Astrocyte of the spinal cord (primary cell): ENCODE measurements around the gene S100A5.

ENCODE experiments used
- DNase-seq: peaks from one replicate; pipeline ENCODE4 v3.0.0; 2011; ENCODE audit warnings: low read depth, low spot score
- H3K4me3 ChIP-seq: 2 replicates; pipeline ENCODE4 v1.5.1; 2011; ENCODE audit warnings: low read depth, mild to moderate bottlenecking, low read length, moderate library complexity
- CTCF ChIP-seq: IDR thresholded peaks from 2 replicates; pipeline ENCODE4 v1.5.1; 2012; ENCODE audit warnings: low read depth, mild to moderate bottlenecking, low read length, inconsistent platforms
- in situ Hi-C: cut with HindIII; loops from 2 replicates; pipeline ENCODE4 v1.10.0; 2017; ENCODE audit warnings: low sequenced_read_pairs

The S100A5 gene

DNA sequence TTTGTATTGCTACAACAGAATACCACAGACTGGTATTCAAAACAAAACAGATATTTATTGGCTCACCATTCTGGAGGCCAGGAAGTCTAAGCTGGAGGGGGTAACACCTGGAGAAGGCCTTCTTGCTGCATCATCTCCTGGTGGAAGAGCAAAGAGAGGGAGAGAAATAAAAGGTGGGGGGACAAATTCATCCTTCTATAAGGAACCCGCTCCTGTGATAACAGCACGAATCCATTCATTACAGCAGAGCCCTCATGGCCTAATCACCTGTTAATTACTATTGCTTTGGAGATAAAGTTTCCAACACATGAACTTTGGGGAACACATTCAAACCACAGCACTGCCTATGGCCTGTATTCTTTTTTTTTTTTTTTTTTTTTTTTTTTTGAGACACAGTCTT, 19.5 kb upstream of the S100A5 start:
- no peak overlapping the region for H3K4me3 ChIP-seq
- in situ Hi-C loops: no loop called here
- no peak for TF ChIP-seq CTCF
- no peak for DNase-seq

GRCh38 chr1:153557877-153558276, 17.1 kb upstream of the S100A5 start:
- no peak for DNase-seq
- TF ChIP-seq CTCF: no peak
- in situ Hi-C loops: no loop called here
- no peak overlapping the region for H3K4me3 ChIP-seq

DNA sequence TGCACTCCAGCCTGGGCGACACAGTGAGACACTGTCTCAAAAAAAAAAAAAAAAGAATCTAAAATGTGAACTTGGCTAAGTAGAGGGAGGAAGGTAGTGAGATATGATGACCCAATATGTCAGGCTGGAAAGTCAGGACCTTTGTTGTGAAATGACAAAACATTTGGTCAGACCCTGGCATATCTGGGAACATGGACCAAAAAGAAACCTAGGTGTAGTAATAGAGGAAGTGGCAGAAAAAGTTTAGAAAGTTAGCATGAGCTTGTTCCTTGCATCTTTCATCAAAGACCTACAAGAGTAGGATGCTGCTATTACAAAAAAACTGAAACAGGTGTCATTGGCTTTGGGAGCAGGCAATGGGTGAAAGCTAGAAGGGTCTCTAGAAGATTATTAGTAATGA, 15.6 kb upstream of the S100A5 start:
- no peak for DNase-seq
- H3K4me3 ChIP-seq: no peak overlapping the region
- in situ Hi-C loops: no loop called here
- no peak for TF ChIP-seq CTCF

DNA sequence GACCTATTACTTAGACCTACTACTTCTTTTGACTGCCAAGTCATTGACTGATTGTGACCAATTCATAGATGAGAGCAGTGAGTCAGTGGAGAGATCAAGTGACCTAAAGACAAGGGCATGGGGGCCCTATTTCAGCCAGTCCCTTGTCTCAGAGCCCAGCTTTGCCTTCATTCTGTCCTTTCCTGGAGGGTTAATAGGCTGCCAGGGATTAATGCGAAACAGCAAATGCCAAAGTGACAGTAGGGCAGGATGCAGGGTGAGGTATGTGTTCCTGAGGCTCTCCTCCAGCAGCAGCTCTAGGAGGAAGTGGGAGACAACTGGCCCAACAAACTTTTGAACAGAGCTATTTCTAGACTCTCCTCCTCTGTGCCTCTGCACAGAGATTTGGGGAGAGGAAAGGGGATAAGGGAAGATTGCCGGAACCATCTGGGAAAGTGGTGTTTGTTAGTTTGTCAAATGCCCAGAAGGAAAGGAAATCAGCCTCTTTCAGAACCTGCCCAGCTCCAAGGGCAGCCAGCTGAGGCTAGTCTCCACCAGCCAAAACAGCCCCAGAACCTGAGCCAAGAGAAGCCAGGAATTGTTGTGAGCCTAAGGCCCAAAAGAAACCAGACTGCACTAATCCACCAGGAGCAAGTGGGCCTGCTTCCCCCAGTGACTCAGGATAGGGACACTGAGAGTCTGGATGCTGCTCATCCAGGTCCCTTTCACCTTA, 13.3 kb upstream of the S100A5 start:
- DNase-seq: no peak
- in situ Hi-C loops: no loop called here
- TF ChIP-seq CTCF: no peak
- no peak overlapping the region for H3K4me3 ChIP-seq

DNA sequence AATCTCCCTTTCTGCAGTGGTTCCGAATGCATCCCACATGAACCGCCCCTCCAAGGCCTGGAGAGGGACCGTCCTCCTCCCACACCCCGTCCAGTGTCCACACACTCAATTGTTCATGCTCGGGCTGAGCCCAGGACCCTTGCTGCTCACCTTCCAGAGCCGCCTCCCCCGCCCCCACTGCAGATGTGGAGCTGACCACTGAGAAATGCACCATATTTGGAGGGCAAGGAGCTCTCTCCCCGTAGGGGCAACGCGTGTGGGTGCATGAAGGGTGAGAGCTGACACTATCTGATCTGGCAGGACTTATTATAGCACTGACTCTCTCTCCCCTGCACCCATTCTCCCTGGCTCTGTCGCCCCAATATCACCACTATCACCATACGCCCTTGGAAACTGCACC, 12.4 kb upstream of the S100A5 start:
- TF ChIP-seq CTCF: no peak
- DNase-seq: no peak
- no peak overlapping the region for H3K4me3 ChIP-seq
- in situ Hi-C loops: no loop called here

- DNase-seq: no peak
- no peak for TF ChIP-seq CTCF
- H3K4me3 ChIP-seq: no peak overlapping the region
- in situ Hi-C loops: no loop called here
Measured at GRCh38 chr1:153552335-153552734, 11.6 kb upstream of the S100A5 start.
